Activated CD8-positive, alpha-beta T cell treated with anti-CD3 and anti-CD28 coated beads for 36 hours (primary cell): Measurements from ENCODE around the gene PBRM1. TPM values are rescaled to one million over a fixed set of nuclear protein-coding genes. Genes with fewer than 3 reads are reported as not detected.

Experiments
- ATAC-seq: fragments of 200-7000 bp; cut with Tn5 transposase; one replicate; pipeline ENCODE4 v1.10.0; 2021; ENCODE audit warnings: mild to moderate bottlenecking, moderate library complexity
- CTCF ChIA-PET: fragments of 350-600 bp; sonication (Branson Sonifier 250); formaldehyde crosslinking; loops from one replicate; lab custom pipeline; 2021; ENCODE audit warnings: antibody characterized with exemption; lab: Charles Lee
- POLR2A ChIA-PET: fragments of 350-600 bp; sonication (Branson Sonifier 250); formaldehyde crosslinking; loops from one replicate; lab custom pipeline; 2021; ENCODE audit warnings: antibody characterized with exemption; lab: Charles Lee
- DNase-seq: peaks from one replicate; pipeline ENCODE4 v3.0.0-alpha.2; 2020
- H3K27ac Mint-ChIP-seq: one replicate; pipeline ENCODE4 v1.8.0; 2021; ENCODE audit warnings: mild to moderate bottlenecking, mixed read lengths
- H3K27me3 Mint-ChIP-seq: one replicate; pipeline ENCODE4 v1.8.0; 2021; ENCODE audit warnings: mixed read lengths
- H3K36me3 Mint-ChIP-seq: one replicate; pipeline ENCODE4 v1.8.0; 2021; ENCODE audit warnings: low read depth, mixed read lengths
- H3K4me1 Mint-ChIP-seq: one replicate; pipeline ENCODE4 v1.8.0; 2021; ENCODE audit warnings: low read depth, mixed read lengths
- H3K4me3 Mint-ChIP-seq: one replicate; pipeline ENCODE4 v1.8.0; 2021; ENCODE audit warnings: mild to moderate bottlenecking, moderate library complexity, mixed read lengths
- H3K9me3 Mint-ChIP-seq: one replicate; pipeline ENCODE4 v1.8.0; 2021; ENCODE audit warnings: mixed read lengths
- intact Hi-C: fragments of 100-400 bp; cut with micrococcal nuclease; formaldehyde crosslinking; loops from one replicate; pipeline ENCODE4 v1.10.0; 2022
- total RNA-seq, 2 experiments: library from RNA; stranded (reverse); gene quantifications; one replicate each; pipeline ENCODE4 v1.2.3, GENCODE V29; 2021
- TF ChIP-seq, protein P1 (sequence below): fragments of 200-600 bp; IDR thresholded peaks from one replicate; pipeline ENCODE4 v1.8.0; 2022; ENCODE audit warnings: antibody characterized with exemption, mild to moderate bottlenecking

The PBRM1 gene
- total RNA-seq, 2 experiments from 2014 or later = 55.9 to 56.1 TPM

DNA sequence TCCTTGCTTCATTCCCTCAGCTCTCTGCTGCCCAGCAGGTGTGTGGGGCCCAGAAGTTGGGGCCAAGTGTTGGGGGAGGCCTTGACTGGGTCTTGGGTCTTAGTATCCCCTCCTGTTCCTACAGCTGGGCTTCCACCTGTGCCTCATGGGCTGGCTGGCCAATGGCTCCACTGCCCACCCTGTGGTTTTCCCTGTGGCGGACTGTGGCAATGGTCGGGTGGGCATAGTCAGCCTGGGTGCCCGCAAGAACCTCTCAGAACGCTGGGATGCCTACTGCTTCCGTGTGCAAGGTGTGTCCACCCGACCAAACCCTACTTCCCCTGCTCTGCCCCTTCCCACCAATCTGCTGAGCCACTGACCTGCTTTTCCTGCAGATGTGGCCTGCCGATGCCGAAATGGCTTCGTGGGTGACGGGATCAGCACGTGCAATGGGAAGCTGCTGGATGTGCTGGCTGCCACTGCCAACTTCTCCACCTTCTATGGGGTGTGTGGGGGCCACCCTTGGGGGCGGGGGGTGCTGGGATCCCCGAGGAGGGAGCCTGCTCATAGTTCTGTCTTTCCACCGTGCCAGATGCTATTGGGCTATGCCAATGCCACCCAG lies 163.0 kb downstream of the PBRM1 start:
- ATAC-seq = no peak
- H3K4me3 Mint-ChIP-seq = no peak overlapping the region
- TF ChIP-seq, protein P1, sequence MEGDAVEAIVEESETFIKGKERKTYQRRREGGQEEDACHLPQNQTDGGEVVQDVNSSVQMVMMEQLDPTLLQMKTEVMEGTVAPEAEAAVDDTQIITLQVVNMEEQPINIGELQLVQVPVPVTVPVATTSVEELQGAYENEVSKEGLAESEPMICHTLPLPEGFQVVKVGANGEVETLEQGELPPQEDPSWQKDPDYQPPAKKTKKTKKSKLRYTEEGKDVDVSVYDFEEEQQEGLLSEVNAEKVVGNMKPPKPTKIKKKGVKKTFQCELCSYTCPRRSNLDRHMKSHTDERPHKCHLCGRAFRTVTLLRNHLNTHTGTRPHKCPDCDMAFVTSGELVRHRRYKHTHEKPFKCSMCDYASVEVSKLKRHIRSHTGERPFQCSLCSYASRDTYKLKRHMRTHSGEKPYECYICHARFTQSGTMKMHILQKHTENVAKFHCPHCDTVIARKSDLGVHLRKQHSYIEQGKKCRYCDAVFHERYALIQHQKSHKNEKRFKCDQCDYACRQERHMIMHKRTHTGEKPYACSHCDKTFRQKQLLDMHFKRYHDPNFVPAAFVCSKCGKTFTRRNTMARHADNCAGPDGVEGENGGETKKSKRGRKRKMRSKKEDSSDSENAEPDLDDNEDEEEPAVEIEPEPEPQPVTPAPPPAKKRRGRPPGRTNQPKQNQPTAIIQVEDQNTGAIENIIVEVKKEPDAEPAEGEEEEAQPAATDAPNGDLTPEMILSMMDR = no peak
- intact Hi-C loops = no loop called here
- no peaks in the 10 kb centered on the region for H3K9me3 Mint-ChIP-seq
- H3K4me1 Mint-ChIP-seq = no peaks in the 10 kb centered on the region
- no peaks in the 10 kb centered on the region for H3K27me3 Mint-ChIP-seq
- ChIA-PET CTCF (no interaction called here), POLR2A (no interaction called here)
- no peak for DNase-seq
- peaks cover 7% of the 10 kb centered on the region for H3K36me3 Mint-ChIP-seq
- H3K27ac Mint-ChIP-seq = no peak overlapping the region

DNA sequence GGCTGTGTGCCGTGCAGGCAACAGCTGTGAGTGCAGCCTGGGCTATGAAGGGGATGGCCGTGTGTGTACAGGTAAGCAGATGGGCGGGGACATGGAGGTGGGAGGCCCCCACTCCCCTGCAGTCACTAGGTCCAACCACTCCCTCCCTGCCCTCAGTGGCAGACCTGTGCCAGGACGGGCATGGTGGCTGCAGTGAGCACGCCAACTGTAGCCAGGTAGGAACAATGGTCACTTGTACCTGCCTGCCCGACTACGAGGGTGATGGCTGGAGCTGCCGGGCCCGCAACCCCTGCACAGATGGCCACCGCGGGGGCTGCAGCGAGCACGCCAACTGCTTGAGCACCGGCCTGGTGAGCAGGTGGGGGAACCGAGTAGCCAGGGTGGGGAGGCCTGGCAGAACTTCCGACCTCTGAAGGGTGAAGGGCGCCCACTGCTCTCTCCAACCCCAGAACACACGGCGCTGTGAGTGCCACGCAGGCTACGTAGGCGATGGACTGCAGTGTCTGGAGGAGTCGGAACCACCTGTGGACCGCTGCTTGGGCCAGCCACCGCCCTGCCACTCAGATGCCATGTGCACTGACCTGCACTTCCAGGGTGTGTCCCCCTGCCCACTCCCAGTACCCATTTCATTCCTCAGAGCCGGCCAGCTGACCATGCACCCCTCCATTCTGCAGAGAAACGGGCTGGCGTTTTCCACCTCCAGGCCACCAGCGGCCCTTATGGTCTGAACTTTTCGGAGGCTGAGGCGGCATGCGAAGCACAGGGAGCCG lies 163.6 kb downstream of the PBRM1 start:
- Mint-ChIP-seq H3K27ac (no peak overlapping the region), H3K27me3 (no peaks in the 10 kb centered on the region), H3K9me3 (no peaks in the 10 kb centered on the region), H3K36me3 (peaks cover 5% of the 10 kb centered on the region), H3K4me3 (no peak overlapping the region), H3K4me1 (no peaks in the 10 kb centered on the region)
- intact Hi-C loops = no loop called here
- DNase-seq (no peak), ATAC-seq (no peak)
- TF ChIP-seq, protein P1 = no peak
- ChIA-PET CTCF (interaction anchor here (1.5 kb wide), 1 partner anchor 21 kb away, joined by 3 read pairs; no protein-coding TSS in a partner anchor), POLR2A (no interaction called here)

DNA sequence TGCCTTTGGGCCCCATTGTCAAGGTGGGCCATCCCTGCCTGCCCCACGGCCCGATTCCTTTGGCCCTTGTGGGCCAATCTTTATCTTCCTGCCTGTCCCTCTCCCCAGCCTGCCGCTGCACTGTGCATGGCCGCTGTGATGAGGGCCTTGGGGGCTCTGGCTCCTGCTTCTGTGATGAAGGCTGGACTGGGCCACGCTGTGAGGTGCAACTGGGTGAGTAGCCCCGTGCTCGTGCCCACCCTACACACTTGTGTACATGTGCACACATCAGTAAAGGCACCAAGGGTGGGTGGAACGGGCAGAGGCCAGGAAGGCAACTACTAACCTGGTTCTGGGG lies 164.3 kb downstream of the PBRM1 start:
- no peak overlapping the region for H3K4me3 Mint-ChIP-seq
- H3K4me1 Mint-ChIP-seq = no peaks in the 10 kb centered on the region
- H3K36me3 Mint-ChIP-seq = peaks cover 5% of the 10 kb centered on the region
- H3K27me3 Mint-ChIP-seq = no peaks in the 10 kb centered on the region
- no peak overlapping the region for H3K27ac Mint-ChIP-seq
- intact Hi-C loops = no loop called here
- POLR2A ChIA-PET = no interaction called here
- TF ChIP-seq, protein P1 = no peak
- CTCF ChIA-PET = interaction anchor here (1.5 kb wide), 1 partner anchor 21 kb away, joined by 3 read pairs; no protein-coding TSS in a partner anchor
- ATAC-seq (no peak), DNase-seq (no peak)
- no peaks in the 10 kb centered on the region for H3K9me3 Mint-ChIP-seq

DNA sequence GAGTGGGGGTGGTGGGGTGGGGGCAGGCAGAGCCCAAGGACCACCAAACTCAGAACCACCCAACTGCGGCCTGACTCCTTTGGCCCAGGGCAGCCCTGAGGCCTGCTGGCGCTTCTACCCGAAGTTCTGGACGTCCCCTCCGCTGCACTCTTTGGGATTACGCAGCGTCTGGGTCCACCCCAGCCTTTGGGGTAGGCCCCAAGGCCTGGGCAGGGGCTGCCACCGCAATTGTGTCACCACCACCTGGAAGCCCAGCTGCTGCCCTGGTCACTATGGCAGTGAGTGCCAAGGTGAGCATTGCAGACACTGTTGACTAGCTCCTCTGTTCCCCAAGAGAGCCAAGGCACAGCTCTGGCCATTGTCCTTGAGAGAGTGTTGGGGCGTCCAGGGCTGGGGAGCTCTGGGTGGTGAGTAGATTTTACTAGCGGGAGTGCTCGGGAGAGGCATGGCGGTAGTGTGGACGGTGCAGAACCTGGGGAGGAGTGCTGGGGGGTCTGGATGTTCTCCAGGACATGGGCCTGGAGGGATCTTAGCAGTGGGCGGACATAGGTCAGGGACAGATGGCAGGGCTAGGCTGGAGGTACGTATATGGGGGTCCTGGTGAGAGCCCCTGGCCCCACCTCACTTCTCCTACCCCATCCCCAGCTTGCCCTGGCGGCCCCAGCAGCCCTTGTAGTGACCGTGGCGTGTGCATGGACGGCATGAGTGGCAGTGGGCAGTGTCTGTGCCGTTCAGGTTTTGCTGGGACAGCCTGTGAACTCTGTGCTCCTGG lies 164.8 kb downstream of the PBRM1 start:
- POLR2A ChIA-PET = interaction anchor here (1.1 kb wide), 1 partner anchor 9 kb away, joined by 3 read pairs; no protein-coding TSS in a partner anchor
- Mint-ChIP-seq H3K27me3 (no peaks in the 10 kb centered on the region), H3K27ac (no peak overlapping the region), H3K9me3 (no peaks in the 10 kb centered on the region), H3K4me3 (no peak overlapping the region), H3K36me3 (peaks cover 5% of the 10 kb centered on the region), H3K4me1 (no peaks in the 10 kb centered on the region)
- intact Hi-C loops = no loop called here
- CTCF ChIA-PET = interaction anchor here (1.5 kb wide), 1 partner anchor 22 kb away, joined by 3 read pairs; no protein-coding TSS in a partner anchor
- TF ChIP-seq, protein P1 = no peak
- ATAC-seq = no peak
- DNase-seq = no peak
